PC-9 (cell line): ENCODE data around the gene EHD2. TPM values are rescaled to one million over a fixed set of nuclear protein-coding genes. Genes with fewer than 3 reads are reported as not detected.

Experiments
- BruUV-seq: library from RNA; stranded (reverse); fragments of 400-500 nt; replicated peaks from 2 replicates; lab custom pipeline; 2021; lab: Mats Ljungman, UMichigan
- CTCF ChIA-PET: fragments of 300-600 bp; sonication (Branson Sonifier 250); formaldehyde crosslinking; loops from one replicate; lab custom pipeline; 2022; ENCODE audit warnings: antibody characterized with exemption; lab: Charles Lee
- POLR2A ChIA-PET: fragments of 300-600 bp; sonication (Branson Sonifier 250); formaldehyde crosslinking; loops from one replicate; lab custom pipeline; 2022; ENCODE audit warnings: antibody characterized with exemption; ENCODE audit not compliant: unreplicated experiment; lab: Charles Lee
- DNase-seq, 2 experiments: peaks; one replicate each; pipeline versions ENCODE4 v3.0.0 to v3.0.0-alpha.2; 2015 to 2022; ENCODE audit warnings: mixed read lengths in 1 of 2
- H2AFZ ChIP-seq: fragments of 200-600 bp; sonication (generic); 2 replicates; pipeline ENCODE4 v1.8.1; 2017; ENCODE audit warnings: antibody characterized with exemption
- H3F3A ChIP-seq: fragments of 200-600 bp; sonication (generic); 2 replicates; pipeline ENCODE4 v1.8.1; 2017; ENCODE audit warnings: antibody characterized with exemption, mild to moderate bottlenecking, low read depth; ENCODE audit not compliant: insufficient read depth
- H3K27ac ChIP-seq: fragments of 200-600 bp; sonication (generic); 2 replicates; pipeline ENCODE4 v1.6.1; 2016; ENCODE audit warnings: mixed run types
- H3K27me3 ChIP-seq: fragments of 200-600 bp; sonication (generic); 2 replicates; pipeline ENCODE4 v1.6.1; 2016; ENCODE audit warnings: low read depth, mixed run types; ENCODE audit not compliant: insufficient read depth
- H3K36me3 ChIP-seq: fragments of 200-600 bp; sonication (generic); 2 replicates; pipeline ENCODE4 v1.6.1; 2016; ENCODE audit warnings: low read depth, mixed run types
- H3K4me1 ChIP-seq: fragments of 200-600 bp; sonication (generic); replicated peaks from 2 replicates; pipeline ENCODE4 v1.6.1; 2016; ENCODE audit warnings: mixed run types; ENCODE audit not compliant: insufficient read depth
- H3K4me2 ChIP-seq: fragments of 200-600 bp; sonication (generic); 2 replicates; pipeline ENCODE4 v1.6.1; 2017; ENCODE audit warnings: mixed run types
- H3K4me3 ChIP-seq: fragments of 200-600 bp; sonication (generic); 2 replicates; pipeline ENCODE4 v1.6.1; 2016; ENCODE audit warnings: mixed run types
- H3K79me2 ChIP-seq: fragments of 200-600 bp; sonication (generic); 2 replicates; pipeline ENCODE4 v1.6.1; 2017; ENCODE audit warnings: low read depth, mixed run types
- H3K9me2 ChIP-seq: fragments of 200-600 bp; sonication (generic); 2 replicates; pipeline ENCODE4 v1.8.1; 2017; ENCODE audit warnings: mild to moderate bottlenecking; ENCODE audit not compliant: insufficient read depth
- H3K9me3 ChIP-seq: fragments of 200-600 bp; sonication (generic); 2 replicates; pipeline ENCODE4 v1.8.1; 2016; ENCODE audit warnings: low read depth; ENCODE audit not compliant: insufficient read depth
- H4K20me1 ChIP-seq: fragments of 200-600 bp; sonication (generic); 2 replicates; pipeline ENCODE4 v1.8.1; 2017; ENCODE audit not compliant: insufficient read depth
- EZH2 ChIP-seq: fragments of 200-600 bp; sonication (generic); IDR thresholded peaks from 2 replicates; pipeline ENCODE4 v1.8.0; 2017; ENCODE audit warnings: antibody characterized with exemption, low read depth
- intact Hi-C: fragments of 100-400 bp; cut with micrococcal nuclease; formaldehyde crosslinking; loops from one replicate; pipeline ENCODE4 v1.10.0; 2022; ENCODE audit not compliant: unreplicated experiment
- total RNA-seq: library from RNA; stranded (reverse); gene quantifications from 2 replicates; pipeline ENCODE4 v1.2.3, GENCODE V29; 2021
- TF ChIP-seq, protein P1 (sequence below): fragments of 200-600 bp; sonication (generic); conservative IDR thresholded peaks from 2 replicates; pipeline ENCODE4 v1.6.1; 2017; ENCODE audit warnings: mixed run types, antibody characterized with exemption, mild to moderate bottlenecking, moderate library complexity

EHD2 gene
- total RNA-seq, 1 experiment from 2014 or later = 25.6 TPM

DNA sequence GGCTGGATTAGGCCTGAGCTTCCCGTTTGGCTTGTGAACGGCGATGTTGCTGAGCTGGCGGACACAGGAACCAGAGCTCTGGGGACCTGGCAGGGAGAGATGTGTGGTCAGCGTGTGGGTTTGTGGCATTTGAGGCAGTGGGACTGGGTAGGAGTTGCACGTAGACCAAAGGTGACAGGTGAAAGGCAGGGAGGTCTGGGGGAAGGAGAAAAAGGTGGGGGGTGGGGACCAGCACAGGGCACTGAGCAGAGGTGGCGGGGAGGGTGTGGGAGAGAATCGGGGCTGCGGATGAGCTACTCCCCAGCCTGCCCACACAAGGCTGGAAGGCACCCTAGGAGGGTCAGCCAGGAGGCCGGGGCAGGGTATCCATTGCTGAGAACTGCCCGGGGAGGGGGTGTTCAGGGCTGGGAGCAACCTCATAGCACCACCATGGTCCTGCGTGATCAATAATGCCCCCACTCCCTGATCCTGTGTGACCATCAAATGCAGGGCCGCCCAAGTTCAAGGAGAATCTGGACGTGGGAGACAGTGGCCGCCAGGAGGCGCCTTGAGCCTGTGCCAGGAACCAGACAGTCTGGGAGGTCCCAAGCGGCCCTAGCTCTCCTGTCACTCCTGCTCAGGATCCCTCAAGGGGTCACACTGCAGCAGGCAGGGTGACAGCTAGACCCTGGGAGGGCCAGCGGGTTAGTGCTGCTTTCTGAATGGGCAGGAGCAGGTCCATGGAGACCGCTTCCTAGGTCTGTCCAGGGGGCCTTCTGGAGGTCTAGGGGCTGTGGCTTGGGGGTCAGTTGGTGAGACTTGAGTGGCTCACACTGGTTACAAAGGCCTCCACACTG lies 52.5 kb downstream of the EHD2 start:
- H3K36me3 ChIP-seq = no peaks in the 10 kb centered on the region
- ChIA-PET CTCF (interaction anchor here (0.7 kb wide), 2 partner anchors 98 to 180 kb away, joined by 3 read pairs; no protein-coding TSS in a partner anchor), POLR2A (no interaction called here)
- H3K4me2 ChIP-seq = no peak overlapping the region
- no peak overlapping the region for H3K4me3 ChIP-seq
- H3K9me2 ChIP-seq = no peaks in the 10 kb centered on the region
- H3K27me3 ChIP-seq = no peaks in the 10 kb centered on the region
- no peak for TF ChIP-seq EZH2
- TF ChIP-seq, protein P1, sequence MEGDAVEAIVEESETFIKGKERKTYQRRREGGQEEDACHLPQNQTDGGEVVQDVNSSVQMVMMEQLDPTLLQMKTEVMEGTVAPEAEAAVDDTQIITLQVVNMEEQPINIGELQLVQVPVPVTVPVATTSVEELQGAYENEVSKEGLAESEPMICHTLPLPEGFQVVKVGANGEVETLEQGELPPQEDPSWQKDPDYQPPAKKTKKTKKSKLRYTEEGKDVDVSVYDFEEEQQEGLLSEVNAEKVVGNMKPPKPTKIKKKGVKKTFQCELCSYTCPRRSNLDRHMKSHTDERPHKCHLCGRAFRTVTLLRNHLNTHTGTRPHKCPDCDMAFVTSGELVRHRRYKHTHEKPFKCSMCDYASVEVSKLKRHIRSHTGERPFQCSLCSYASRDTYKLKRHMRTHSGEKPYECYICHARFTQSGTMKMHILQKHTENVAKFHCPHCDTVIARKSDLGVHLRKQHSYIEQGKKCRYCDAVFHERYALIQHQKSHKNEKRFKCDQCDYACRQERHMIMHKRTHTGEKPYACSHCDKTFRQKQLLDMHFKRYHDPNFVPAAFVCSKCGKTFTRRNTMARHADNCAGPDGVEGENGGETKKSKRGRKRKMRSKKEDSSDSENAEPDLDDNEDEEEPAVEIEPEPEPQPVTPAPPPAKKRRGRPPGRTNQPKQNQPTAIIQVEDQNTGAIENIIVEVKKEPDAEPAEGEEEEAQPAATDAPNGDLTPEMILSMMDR = peak; percentile 91
- no peak overlapping the region for H2AFZ ChIP-seq
- H3K79me2 ChIP-seq = no peaks in the 10 kb centered on the region
- BruUV-seq = no TSS peak
- no peaks in the 10 kb centered on the region for H3K9me3 ChIP-seq
- H4K20me1 ChIP-seq = 0 out of 2 replicates have a peak, but pooled peaks cover 3% of the 10 kb centered on the region
- no peak overlapping the region for H3K27ac ChIP-seq
- intact Hi-C loops = loop anchor here (1.0 kb wide), 1 partner anchor 98 kb away; no protein-coding TSS in a partner anchor
- DNase-seq = peak in 1 of 2 experiments; percentile 51
- peaks cover 45% of the 10 kb centered on the region for H3F3A ChIP-seq
- no peaks in the 10 kb centered on the region for H3K4me1 ChIP-seq

DNA sequence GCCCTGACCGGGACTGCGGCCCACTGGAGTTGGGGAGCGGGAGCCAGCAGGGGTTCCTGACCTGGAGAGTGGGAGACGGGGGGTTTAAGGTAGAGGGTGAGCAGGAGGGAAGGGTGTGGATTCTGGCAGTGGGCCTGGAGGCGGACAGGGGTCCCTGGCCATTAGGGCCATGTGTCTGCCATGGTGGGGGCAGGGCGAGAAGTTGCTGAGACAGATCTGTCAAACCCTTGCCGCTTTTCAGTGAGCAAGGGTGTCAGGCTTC lies 53.1 kb downstream of the EHD2 start:
- Histone ChIP-seq H2AFZ (no peak overlapping the region), H3K4me2 (no peak overlapping the region), H3K4me1 (no peaks in the 10 kb centered on the region), H3K79me2 (no peaks in the 10 kb centered on the region), H3K27ac (no peak overlapping the region), H3K9me3 (no peaks in the 10 kb centered on the region), H3K36me3 (no peaks in the 10 kb centered on the region), H3F3A (peaks cover 41% of the 10 kb centered on the region; the same call in 1 of the 2 replicates), H3K9me2 (no peaks in the 10 kb centered on the region), H4K20me1 (no peaks in the 10 kb centered on the region), H3K27me3 (no peaks in the 10 kb centered on the region), H3K4me3 (no peak overlapping the region)
- CTCF ChIA-PET = no interaction called here
- POLR2A ChIA-PET = no interaction called here
- no TSS peak for BruUV-seq
- DNase-seq = no peak
- intact Hi-C loops = loop anchor here (1.0 kb wide), 1 partner anchor 97 kb away; no protein-coding TSS in a partner anchor
- TF ChIP-seq, protein P1 = no peak
- TF ChIP-seq EZH2 = no peak

- no peaks in the 10 kb centered on the region for H3K79me2 ChIP-seq
- H3K36me3 ChIP-seq = no peaks in the 10 kb centered on the region
- no peak overlapping the region for H2AFZ ChIP-seq
- peaks cover 37% of the 10 kb centered on the region; the same call in 1 of the 2 replicates for H3F3A ChIP-seq
- TF ChIP-seq, protein P1 = no peak
- TF ChIP-seq EZH2 = no peak
- DNase-seq = no peak
- no peaks in the 10 kb centered on the region for H3K27me3 ChIP-seq
- CTCF ChIA-PET = no interaction called here
- POLR2A ChIA-PET = no interaction called here
- no peaks in the 10 kb centered on the region for H3K4me1 ChIP-seq
- no peak overlapping the region for H3K4me2 ChIP-seq
- no peak overlapping the region for H3K4me3 ChIP-seq
- intact Hi-C loops = loop anchor here (1.0 kb wide), 1 partner anchor 97 kb away; no protein-coding TSS in a partner anchor
- no TSS peak for BruUV-seq
- no peaks in the 10 kb centered on the region for H4K20me1 ChIP-seq
- H3K9me2 ChIP-seq = no peaks in the 10 kb centered on the region
- no peaks in the 10 kb centered on the region for H3K9me3 ChIP-seq
- H3K27ac ChIP-seq = no peak overlapping the region
Measured at GRCh38 chr19:47766670-47767069, 53.4 kb downstream of the EHD2 start.
